HL-60 (cell line): Measurements from ENCODE around the gene HTT-AS.

Experiments used
- DNase-seq, 2 experiments: peaks; one replicate each; pipeline ENCODE4 v3.0.0-alpha.2; 2010 to 2020; ENCODE audit warnings: low read depth in 1 of 2, low spot score in 1 of 2
- H3K27ac ChIP-seq: fragments of 250-450 bp; sonication (Bioruptor Pico); replicated peaks from 2 replicates; pipeline ENCODE4 v1.5.1; 2020; ENCODE audit warnings: mild to moderate bottlenecking, moderate library complexity
- H3K27me3 ChIP-seq: fragments of 250-450 bp; sonication (Bioruptor Pico); 2 replicates; pipeline ENCODE4 v1.5.1; 2021; ENCODE audit warnings: mild to moderate bottlenecking, moderate library complexity; ENCODE audit not compliant: insufficient read depth, poor library complexity, severe bottlenecking
- H3K4me3 ChIP-seq: replicated peaks from 2 replicates; pipeline ENCODE4 v1.5.1; 2011; ENCODE audit warnings: mild to moderate bottlenecking, control low read depth, low read length; ENCODE audit not compliant: insufficient read depth
- CTCF ChIP-seq: IDR thresholded peaks from one replicate; pipeline ENCODE4 v1.5.1; 2011; ENCODE audit warnings: low read length, control low read depth, inconsistent platforms; ENCODE audit not compliant: insufficient read depth
- GABPA ChIP-seq: IDR thresholded peaks from 2 replicates; pipeline ENCODE4 v1.6.1; 2012; ENCODE audit warnings: low read depth
- POLR2AphosphoS5 ChIP-seq: IDR thresholded peaks from 2 replicates; pipeline ENCODE4 v1.6.1; 2012; ENCODE audit warnings: low read depth
- REST ChIP-seq: IDR thresholded peaks from 2 replicates; pipeline ENCODE4 v1.6.1; 2012; ENCODE audit warnings: low read depth; ENCODE audit not compliant: insufficient replicate concordance
- SPI1 ChIP-seq: IDR thresholded peaks from 2 replicates; pipeline ENCODE4 v1.6.1; 2012; ENCODE audit warnings: low read depth, mild to moderate bottlenecking, borderline replicate concordance

Gene HTT-AS

GRCh38 chr4:3073158-3074077, 920 bp downstream of the HTT-AS start:
- peak overlapping the region; percentile 64 for H3K27ac ChIP-seq
- peak overlapping the region; percentile 80 for H3K4me3 ChIP-seq
- TF ChIP-seq POLR2AphosphoS5 (0 out of 2 replicates have a peak, but pooled peaks have one; percentile 9), REST (no peak), CTCF (no peak)
- DNase-seq, result peak in 1 of 2 experiments; percentile 81
- no peaks in the 10 kb centered on the region for H3K27me3 ChIP-seq

GRCh38 chr4:3071811-3072210, 2.5 kb downstream of the HTT-AS start:
- no peak for DNase-seq
- TF ChIP-seq CTCF (no peak), SPI1 (no peak), REST (no peak), POLR2AphosphoS5 (no peak), GABPA (no peak)
- Histone ChIP-seq H3K27me3 (no peaks in the 10 kb centered on the region), H3K4me3 (no peak overlapping the region), H3K27ac (no peak overlapping the region)

GRCh38 chr4:3070709-3071500, 3.4 kb downstream of the HTT-AS start:
- no peaks in the 10 kb centered on the region for H3K27me3 ChIP-seq
- H3K4me3 ChIP-seq, result no peak overlapping the region
- no peak for DNase-seq
- no peak for TF ChIP-seq SPI1
- TF ChIP-seq GABPA, result no peak
- no peak for TF ChIP-seq CTCF
- TF ChIP-seq REST, result no peak
- TF ChIP-seq POLR2AphosphoS5, result no peak
- no peak overlapping the region for H3K27ac ChIP-seq
